Transverse colon (tissue), 4 donors: ENCODE results near the gene MED7. TPM values are rescaled to one million over a fixed set of nuclear protein-coding genes. Genes with fewer than 3 reads are reported as not detected.

Experiments
- DNase-seq: peaks from one replicate; pipeline ENCODE4 v3.0.0-alpha.2; 2019
- H3K27ac ChIP-seq, 4 donors: fragments of 200-600 bp; sonication (generic); 2 replicates each; pipeline ENCODE4 v1.5.1; 2016 to 2018; ENCODE audit warnings: inconsistent platforms in 4 of 4
- H3K27me3 ChIP-seq: fragments of 200-600 bp; sonication (generic); 2 replicates; pipeline ENCODE4 v1.5.1; 2017; ENCODE audit warnings: inconsistent platforms
- H3K36me3 ChIP-seq, 4 donors: fragments of 200-600 bp; sonication (generic); 2 replicates each; pipeline ENCODE4 v1.5.1; 2017 to 2019; ENCODE audit warnings: inconsistent platforms in 4 of 4
- H3K4me1 ChIP-seq, 4 donors: fragments of 200-600 bp; sonication (generic); 2 replicates each; pipeline ENCODE4 v1.5.1; 2017 to 2020; ENCODE audit warnings: inconsistent platforms in 4 of 4
- H3K4me3 ChIP-seq, 4 donors: fragments of 200-600 bp; sonication (generic); 1 replicate in 1 of 4; 2 replicates in 3 of 4; pipeline versions ENCODE4 v1.5.1 to v1.6.1; 2017 to 2019; ENCODE audit warnings: inconsistent platforms in 4 of 4
- H3K9me3 ChIP-seq, 2 donors: fragments of 200-600 bp; sonication (generic); 2 replicates each; pipeline ENCODE4 v1.5.1; 2017 to 2019; ENCODE audit warnings: inconsistent platforms in 2 of 2
- EP300 ChIP-seq: sonication (generic); formaldehyde crosslinking; IDR thresholded peaks from one replicate; pipeline ENCODE4 v1.6.1; 2017; ENCODE audit warnings: antibody characterized with exemption, low read depth
- POLR2A ChIP-seq: fragments of 450-650 bp; IDR thresholded peaks from one replicate; pipeline ENCODE4 v1.6.1; 2016; ENCODE audit warnings: antibody characterized with exemption, mild to moderate bottlenecking, moderate library complexity
- POLR2AphosphoS5 ChIP-seq, 3 donors: sonication (generic); formaldehyde crosslinking; IDR thresholded peaks; one replicate each; pipeline ENCODE4 v1.6.1; 2016; ENCODE audit warnings: antibody characterized with exemption in 3 of 3
- WGBS, 2 donors: methylation state at CpG; one replicate each; pipeline ENCODE4 v1.1.5; 2018; ENCODE audit warnings: low coverage in 1 of 2; 5-methylcytosine and 5-hydroxymethylcytosine counted together
- in situ Hi-C, 4 donors: fragments of 200-750 bp; cut with MboI; loops; one replicate each; pipeline versions ENCODE4 v1.15.0 to v1.15.1; 2017; ENCODE audit warnings: low sequenced_read_pairs in 3 of 4, low pct_ligation_motif_present in 1 of 4, low pct_unique_long_range_greater_than_20kb in 1 of 4
- intact Hi-C: fragments of 100-400 bp; cut with DNase I; formaldehyde crosslinking; loops from one replicate; pipeline ENCODE4 v1.15.1; 2023; ENCODE audit warnings: low total_unique reads
- total RNA-seq, 4 donors: library from RNA; depleted of rRNA; stranded (reverse); fragments of >200 nt; gene quantifications; one replicate each; pipeline ENCODE4 v1.1.0, GENCODE V29; 2016
- TF ChIP-seq, protein P1 (sequence below), 5 experiments: fragments of 200-600 bp in 3 of 5; fragments of 450-650 bp in 2 of 5; sonication (generic) in 3 of 5; IDR thresholded peaks; 1 replicate in 2 of 5; 2 replicates in 3 of 5; pipeline ENCODE4 v1.5.1; 2016 to 2017; ENCODE audit warnings: antibody characterized with exemption in 5 of 5, inconsistent platforms in 3 of 5, mild to moderate bottlenecking in 2 of 5, moderate library complexity in 1 of 5

The MED7 gene
- total RNA-seq, 4 donors from 2014 or later: 10.0 to 12.1 (median 11.0) TPM; not detected in 1

GRCh38 chr5:157175071-157175612 lies 32.5 kb upstream of the MED7 start:
- intact Hi-C loops: no loop called here
- in situ Hi-C loops: no loop called here
- H3K27me3 ChIP-seq: no peaks in the 10 kb centered on the region
- no peak overlapping the region for H3K4me3 ChIP-seq
- no peaks in the 10 kb centered on the region for H3K4me1 ChIP-seq
- no peak overlapping the region for H3K27ac ChIP-seq
- 82 to 93% methylated on average over 7 to 8 of the region's 8 CpGs for WGBS, 2 donors
- no peaks in the 10 kb centered on the region for H3K36me3 ChIP-seq
- DNase-seq: no peak
- no peaks in the 10 kb centered on the region for H3K9me3 ChIP-seq
- TF ChIP-seq EP300 (no peak), POLR2AphosphoS5 (IDR thresholded peaks at IDR 0.05) (no peak), POLR2A (no peak)
- TF ChIP-seq, protein P1, sequence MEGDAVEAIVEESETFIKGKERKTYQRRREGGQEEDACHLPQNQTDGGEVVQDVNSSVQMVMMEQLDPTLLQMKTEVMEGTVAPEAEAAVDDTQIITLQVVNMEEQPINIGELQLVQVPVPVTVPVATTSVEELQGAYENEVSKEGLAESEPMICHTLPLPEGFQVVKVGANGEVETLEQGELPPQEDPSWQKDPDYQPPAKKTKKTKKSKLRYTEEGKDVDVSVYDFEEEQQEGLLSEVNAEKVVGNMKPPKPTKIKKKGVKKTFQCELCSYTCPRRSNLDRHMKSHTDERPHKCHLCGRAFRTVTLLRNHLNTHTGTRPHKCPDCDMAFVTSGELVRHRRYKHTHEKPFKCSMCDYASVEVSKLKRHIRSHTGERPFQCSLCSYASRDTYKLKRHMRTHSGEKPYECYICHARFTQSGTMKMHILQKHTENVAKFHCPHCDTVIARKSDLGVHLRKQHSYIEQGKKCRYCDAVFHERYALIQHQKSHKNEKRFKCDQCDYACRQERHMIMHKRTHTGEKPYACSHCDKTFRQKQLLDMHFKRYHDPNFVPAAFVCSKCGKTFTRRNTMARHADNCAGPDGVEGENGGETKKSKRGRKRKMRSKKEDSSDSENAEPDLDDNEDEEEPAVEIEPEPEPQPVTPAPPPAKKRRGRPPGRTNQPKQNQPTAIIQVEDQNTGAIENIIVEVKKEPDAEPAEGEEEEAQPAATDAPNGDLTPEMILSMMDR (IDR thresholded peaks at IDR 0.05): no peak

GRCh38 chr5:157172403-157172802 lies 29.7 kb upstream of the MED7 start:
- no peak for TF ChIP-seq POLR2AphosphoS5 (IDR thresholded peaks at IDR 0.05)
- TF ChIP-seq EP300: no peak
- TF ChIP-seq, protein P1 (IDR thresholded peaks at IDR 0.05): no peak
- TF ChIP-seq POLR2A: no peak
- Histone ChIP-seq H3K4me1 (no peaks in the 10 kb centered on the region), H3K4me3 (no peak overlapping the region), H3K36me3 (no peaks in the 10 kb centered on the region), H3K27ac (no peak overlapping the region), H3K27me3 (no peaks in the 10 kb centered on the region), H3K9me3 (no peaks in the 10 kb centered on the region)
- WGBS, 2 donors: 60 to 83% methylated on average over 1 to 2 of the region's 2 CpGs
- DNase-seq: peak; percentile 12
- intact Hi-C loops: no loop called here
- in situ Hi-C loops: loop anchor here in 1 of 4 donors (25.0 kb wide), 1 partner anchor 140 kb away; no protein-coding TSS in a partner anchor

GRCh38 chr5:157168286-157168685 lies 25.6 kb upstream of the MED7 start:
- H3K27me3 ChIP-seq: no peaks in the 10 kb centered on the region
- in situ Hi-C loops: loop anchor here in 1 of 4 donors (25.0 kb wide), 1 partner anchor 144 kb away; no protein-coding TSS in a partner anchor
- no peaks in the 10 kb centered on the region for H3K4me1 ChIP-seq
- no peaks in the 10 kb centered on the region for H3K36me3 ChIP-seq
- TF ChIP-seq, protein P1 (IDR thresholded peaks at IDR 0.05): no peak
- TF ChIP-seq EP300: no peak
- no peak for TF ChIP-seq POLR2A
- TF ChIP-seq POLR2AphosphoS5 (IDR thresholded peaks at IDR 0.05): no peak
- no peak overlapping the region for H3K27ac ChIP-seq
- H3K9me3 ChIP-seq: no peaks in the 10 kb centered on the region
- H3K4me3 ChIP-seq: no peak overlapping the region
- intact Hi-C loops: no loop called here
- no peak for DNase-seq
- WGBS, 2 donors: 96 to 97% methylated on average over 5 of the region's 5 CpGs

DNA sequence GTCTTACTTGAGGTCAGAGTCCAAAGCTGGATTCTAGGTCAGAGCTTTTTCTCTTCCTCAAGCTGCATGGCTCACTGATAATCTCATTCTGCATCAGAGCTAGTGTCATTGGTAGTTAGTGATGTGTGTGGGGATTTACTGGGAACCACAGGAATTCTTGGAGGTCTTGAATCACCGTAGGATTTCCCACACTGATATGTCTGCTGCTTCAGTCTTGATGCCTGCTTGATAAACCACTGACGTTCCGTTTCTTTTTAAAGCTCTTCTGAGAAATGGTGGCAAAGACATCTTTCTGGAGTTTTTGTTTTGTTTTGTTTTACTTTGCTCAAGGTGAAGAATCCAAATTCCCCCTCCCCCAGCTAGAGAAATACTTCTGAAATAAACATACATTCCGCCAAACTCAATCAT lies 24.6 kb upstream of the MED7 start:
- intact Hi-C loops: no loop called here
- 62 to 67% methylated on average over 4 of the region's 4 CpGs for WGBS, 2 donors
- H3K36me3 ChIP-seq: no peaks in the 10 kb centered on the region

More for the DNA sequence above, 24.6 kb upstream of the MED7 start:
- no peak for DNase-seq
- in situ Hi-C loops: loop anchor here in 1 of 4 donors (25.0 kb wide), 1 partner anchor 145 kb away; no protein-coding TSS in a partner anchor
- Histone ChIP-seq H3K4me1 (no peaks in the 10 kb centered on the region), H3K27me3 (no peaks in the 10 kb centered on the region), H3K4me3 (no peak overlapping the region), H3K9me3 (no peaks in the 10 kb centered on the region), H3K27ac (no peak overlapping the region)
- TF ChIP-seq, protein P1 (IDR thresholded peaks at IDR 0.05): no peak
- TF ChIP-seq POLR2AphosphoS5 (IDR thresholded peaks at IDR 0.05) (no peak), POLR2A (no peak), EP300 (no peak)
